Skin of body (tissue), 3 donors: ENCODE data around the gene SAA2. TPM values are rescaled to one million over a fixed set of nuclear protein-coding genes. Genes with fewer than 3 reads are reported as not detected.

Experiments
- DNase-seq: peaks from one replicate; lab custom pipeline; 2025; lab: John Stamatoyannopoulos, UW
- small RNA-seq: library from RNA; depleted of rRNA; stranded (forward); fragments of <200 nt; gene quantifications from one replicate; pipeline ENCODE3, GENCODE V24; 2014; ENCODE audit warnings: low replicate concordance
- total RNA-seq: library from RNA; depleted of rRNA; stranded (reverse); fragments of >200 nt; gene quantifications from one replicate; pipeline ENCODE4 v1.2.3, GENCODE V29; 2014

The SAA2 gene
- total RNA-seq, 1 donor from 2014 or later: 0.69 TPM

GRCh38 chr11:18196532-18196931, 51.9 kb downstream of the SAA2 start:
- no peak for DNase-seq

Small RNA genes within 50 kb of the gene (small RNA-seq; reads per million reads assigned to genes)
- not detected for gene RNA5SP333
- not detected for gene RNA5SP334

Other genes with a start within 250 kb of the SAA2 start
- gene SERGEF, start 235.6 kb downstream of the SAA2 start, total RNA-seq: 14.6 TPM
- gene TPH1, start 202.4 kb downstream of the SAA2 start, total RNA-seq: 0.20 TPM
- 15.8 TPM for gene SAAL1, start 142.6 kb downstream of the SAA2 start, total RNA-seq
- not detected for gene MRGPRX3, start 116.1 kb downstream of the SAA2 start, total RNA-seq
- gene MRGPRX4, start 75.8 kb downstream of the SAA2 start, total RNA-seq: not detected
- gene SAA4, start 11.9 kb downstream of the SAA2 start, total RNA-seq: not detected
- not detected for gene SAA1, start 17.6 kb upstream of the SAA2 start, total RNA-seq
- 32.8 TPM for gene HPS5, start 73.5 kb upstream of the SAA2 start, total RNA-seq
- gene GTF2H1, start 73.9 kb upstream of the SAA2 start, total RNA-seq: 50.9 TPM
- gene LDHA, start 145.9 kb upstream of the SAA2 start, total RNA-seq: 321 TPM
- not detected for gene LDHC, start 163.7 kb upstream of the SAA2 start, total RNA-seq
- gene LDHAL6A, start 207.2 kb upstream of the SAA2 start, total RNA-seq: not detected